Activated naive CD8-positive, alpha-beta T cell treated with anti-CD3 and anti-CD28 coated beads, Interleukin-2, amount 50 U/mL, for 16 hours (primary cell): ENCODE data around the gene LYPD3.
"Not testable (repeated sequence)": the region's sequence is repeated elsewhere in the genome, so short reads cannot be mapped to it uniquely, and the experiment has no call there.

Experiments
- DNase-seq: peaks from one replicate; pipeline ENCODE4 v3.0.0-alpha.2; 2020; ENCODE audit warnings: low read depth, low spot score

The LYPD3 gene

DNA sequence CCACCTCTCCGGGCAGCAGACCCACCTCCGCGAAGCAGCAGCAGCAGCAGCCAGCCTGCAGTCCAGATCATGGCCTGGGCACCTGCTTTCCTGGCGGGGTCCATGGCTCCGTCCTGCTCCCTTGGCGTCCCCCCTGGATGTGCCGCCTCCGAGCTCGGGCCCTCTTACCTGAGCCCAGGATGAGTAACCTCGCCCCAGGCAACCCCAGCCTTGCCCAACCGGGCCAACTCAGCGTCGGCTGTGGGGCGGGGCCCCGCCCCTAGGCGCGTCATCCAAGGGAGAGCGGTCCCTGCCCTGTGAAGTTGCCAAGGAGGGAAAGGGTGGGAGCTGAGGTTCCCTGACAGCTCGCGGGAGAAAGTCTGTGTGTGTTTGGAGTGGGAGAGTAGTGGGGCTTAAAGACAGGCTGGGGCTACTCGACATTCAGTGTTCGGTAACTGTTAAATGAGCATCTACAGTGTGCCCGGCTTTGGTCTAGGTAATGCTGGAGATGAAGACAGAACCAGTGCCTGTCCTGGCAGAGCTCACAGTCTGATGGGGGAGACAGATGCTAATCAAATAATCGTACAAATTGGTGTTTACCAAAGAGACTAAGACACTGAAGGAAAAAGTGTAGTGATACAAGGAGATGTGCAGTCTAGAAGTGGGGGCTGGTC is at the start of gene LYPD3:
LYPD3 (minus strand) TSS at position 141 of the 653 bp plus-strand sequence; CDS start at position 104, 37 bp downstream.
- no peak for DNase-seq

DNA sequence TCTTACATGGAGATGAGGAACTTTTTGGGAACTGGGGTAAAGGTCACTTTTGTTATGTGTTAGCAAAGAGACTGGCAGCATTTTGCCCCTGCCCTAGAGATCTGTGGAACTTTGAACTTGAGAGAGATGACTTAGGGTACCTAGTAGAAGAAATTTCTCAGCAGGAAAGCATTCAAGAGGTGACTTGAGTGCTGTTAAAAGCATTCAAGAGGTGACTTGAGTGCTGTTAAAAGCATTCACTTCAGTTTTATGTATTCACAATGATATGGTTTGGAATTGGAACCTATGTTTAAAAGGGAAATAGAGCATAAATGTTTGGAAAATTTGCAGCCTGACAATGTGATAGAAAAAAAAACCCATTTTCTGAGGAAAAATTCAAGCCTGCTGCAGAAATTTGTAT is 47.0 kb upstream of the LYPD3 start:
- DNase-seq: not testable (repeated sequence)

DNA sequence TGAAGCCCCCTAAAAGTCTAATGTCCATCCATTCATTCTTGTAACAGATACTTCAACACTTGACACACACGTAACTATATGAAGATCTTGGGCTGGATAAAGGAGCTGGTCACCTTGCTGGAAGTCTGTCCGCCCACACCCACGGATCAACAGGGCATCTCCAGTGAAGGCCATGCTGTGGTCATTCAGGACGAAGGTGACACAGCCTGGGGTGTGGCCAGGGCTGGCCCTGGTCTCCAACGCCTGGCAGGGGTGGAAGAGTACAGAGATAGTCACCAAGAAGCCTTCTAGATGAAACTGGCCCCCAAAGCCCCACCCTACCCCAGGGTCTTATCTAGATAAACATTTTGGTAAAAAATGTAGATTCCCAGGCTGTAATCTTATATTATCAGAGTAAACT is 45.9 kb upstream of the LYPD3 start:
- DNase-seq: no peak

DNA sequence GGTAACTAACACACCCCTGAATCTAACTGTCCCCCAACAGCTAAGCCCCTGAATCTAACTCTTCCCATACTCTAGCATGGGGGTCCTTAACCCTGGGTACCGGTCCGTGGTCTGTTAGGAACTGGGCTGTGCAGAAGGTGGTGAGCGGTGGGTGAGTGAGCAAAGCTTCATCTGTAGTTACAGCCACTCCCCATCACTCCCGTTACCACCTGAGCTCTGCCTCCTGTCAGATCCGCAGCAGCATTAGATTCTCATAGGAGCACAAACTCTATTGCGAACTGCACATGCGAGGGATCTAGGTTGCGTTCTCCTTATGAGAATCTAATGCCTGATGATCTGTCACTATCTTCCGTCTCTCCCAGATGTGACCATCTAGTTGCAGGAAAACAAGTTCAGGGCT is 45.3 kb upstream of the LYPD3 start:
- no peak for DNase-seq

DNA sequence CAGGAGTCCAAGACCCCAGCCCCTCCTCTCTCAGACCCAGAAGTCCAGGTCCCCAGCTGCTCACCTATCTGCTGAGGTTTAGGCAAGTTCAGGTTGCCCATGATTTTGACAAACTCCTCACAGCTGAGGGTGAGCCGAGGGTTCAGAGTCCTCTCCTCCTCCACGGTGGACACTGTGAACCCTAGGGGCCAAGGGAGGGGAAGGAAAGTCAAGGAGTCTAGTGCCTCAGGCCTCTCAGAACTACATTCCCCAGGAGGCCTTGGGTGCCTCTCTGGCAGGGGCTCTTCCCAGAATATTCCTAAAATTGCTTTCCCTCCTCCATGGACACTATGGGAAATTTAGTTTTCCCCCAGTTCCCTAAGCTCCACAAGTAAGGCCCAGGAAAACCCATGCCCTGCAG is 42.5 kb upstream of the LYPD3 start:
- DNase-seq: no peak

GRCh38 chr19:43506629-43507028 is 41.2 kb upstream of the LYPD3 start:
- no peak for DNase-seq

DNA sequence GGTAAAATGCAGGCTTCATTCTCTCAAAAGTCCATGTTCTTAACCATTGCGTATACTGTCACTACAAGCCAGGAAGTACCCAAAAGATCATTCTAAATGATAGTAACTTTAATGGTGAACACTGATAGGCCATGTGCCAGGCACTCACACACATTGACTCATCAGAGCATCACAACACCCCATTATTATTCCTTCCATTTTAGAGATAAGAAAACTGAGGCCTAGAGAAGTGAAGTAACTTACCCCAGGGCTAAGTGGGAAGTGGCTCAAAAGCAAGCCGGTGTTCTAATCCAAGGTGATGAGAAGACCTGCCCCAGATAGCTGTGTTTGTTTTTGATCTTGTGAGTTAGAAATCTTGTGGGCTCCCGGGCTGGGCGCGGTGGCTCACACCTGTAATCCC is 40.5 kb upstream of the LYPD3 start:
- DNase-seq: no peak

GRCh38 chr19:43505186-43505456 is 39.7 kb upstream of the LYPD3 start:
- DNase-seq: no peak

DNA sequence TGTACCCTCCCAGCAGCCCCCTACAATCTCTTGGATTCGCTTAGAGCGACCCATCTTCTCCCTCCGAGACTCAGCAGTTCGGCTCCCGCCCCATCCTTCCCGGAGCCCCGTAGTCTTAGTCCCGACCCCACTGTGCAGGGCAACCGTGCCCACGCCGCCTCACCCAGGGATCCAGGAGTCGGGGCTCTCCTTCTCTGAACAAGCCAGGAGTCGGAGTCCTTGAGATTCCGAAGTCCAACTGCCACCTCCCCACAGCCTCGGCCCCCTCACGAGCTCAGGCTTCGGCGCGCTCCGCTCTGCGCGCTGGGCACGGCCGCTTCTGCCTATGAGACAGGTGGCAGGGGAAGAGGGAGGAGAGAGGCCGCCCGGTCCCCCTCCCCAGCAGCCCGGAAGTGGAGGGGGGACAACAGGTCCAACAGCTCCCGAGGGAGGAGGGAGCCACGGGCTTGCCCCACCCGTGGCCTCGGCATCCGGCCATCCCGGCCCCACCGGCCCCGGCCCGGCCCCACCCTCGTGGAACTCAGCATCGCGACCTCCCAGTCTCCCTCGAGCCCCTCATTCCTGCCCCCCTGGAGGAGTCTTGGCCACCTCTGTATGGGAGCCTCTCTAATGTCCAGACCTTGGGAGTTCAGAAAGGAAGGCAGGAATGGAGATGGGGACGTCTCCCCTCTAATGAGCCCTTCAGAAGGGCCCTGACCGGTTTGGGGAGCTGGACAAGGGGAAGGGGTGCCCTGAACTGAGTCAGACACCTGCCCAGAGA is 39.2 kb upstream of the LYPD3 start, which contains the start of gene PHLDB3:
PHLDB3 (minus strand) TSS at position 321 of the 760 bp plus-strand sequence. CDS start 628 bp downstream, outside the sequence.
- no peak for DNase-seq

DNA sequence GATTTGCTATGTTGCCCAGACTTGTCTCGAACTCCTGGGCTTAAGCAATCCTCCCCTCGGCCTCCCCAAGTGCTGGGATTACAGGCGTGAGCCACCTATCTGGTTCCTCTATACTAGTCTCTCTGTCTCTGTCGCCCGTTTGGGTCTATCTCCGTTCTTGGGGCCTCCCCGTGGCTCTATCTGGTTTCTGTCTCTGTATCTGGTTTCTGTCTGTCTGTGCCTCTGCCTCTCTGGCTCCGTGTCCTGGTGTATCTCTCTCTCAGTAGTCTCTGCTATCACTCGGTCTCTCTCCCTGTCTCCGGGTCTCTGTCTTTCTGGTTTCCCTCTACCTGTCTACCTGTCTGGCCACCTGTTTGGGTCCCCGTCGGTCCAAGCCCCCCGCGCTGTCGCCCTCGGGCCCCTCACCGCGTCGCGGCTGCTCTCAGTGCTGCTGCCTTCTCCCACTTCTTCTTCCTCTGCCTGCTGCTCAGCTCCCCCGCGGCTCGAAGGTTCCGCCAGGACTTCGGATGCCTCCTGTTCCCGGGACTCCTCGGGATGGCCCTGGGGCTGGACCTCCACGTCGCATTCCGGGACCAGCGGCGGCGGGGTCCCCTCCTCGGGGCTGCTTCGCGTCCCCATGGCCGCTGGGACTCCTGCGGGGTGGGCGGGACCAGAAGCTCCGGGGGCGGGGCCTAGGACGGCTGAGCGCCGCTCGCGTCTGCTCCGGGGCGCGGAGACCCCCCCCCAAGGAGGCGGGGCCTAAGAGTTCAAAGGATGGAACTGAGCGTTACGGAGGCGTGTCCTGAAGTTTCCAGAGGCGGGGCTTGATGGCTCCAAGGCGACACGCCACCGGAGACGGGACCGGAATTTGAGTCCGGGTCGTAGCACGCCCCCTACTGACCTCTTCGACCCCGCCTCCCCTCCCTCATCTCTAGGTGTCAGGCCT is 38.4 kb upstream of the LYPD3 start:
- DNase-seq: peak; percentile 100

DNA sequence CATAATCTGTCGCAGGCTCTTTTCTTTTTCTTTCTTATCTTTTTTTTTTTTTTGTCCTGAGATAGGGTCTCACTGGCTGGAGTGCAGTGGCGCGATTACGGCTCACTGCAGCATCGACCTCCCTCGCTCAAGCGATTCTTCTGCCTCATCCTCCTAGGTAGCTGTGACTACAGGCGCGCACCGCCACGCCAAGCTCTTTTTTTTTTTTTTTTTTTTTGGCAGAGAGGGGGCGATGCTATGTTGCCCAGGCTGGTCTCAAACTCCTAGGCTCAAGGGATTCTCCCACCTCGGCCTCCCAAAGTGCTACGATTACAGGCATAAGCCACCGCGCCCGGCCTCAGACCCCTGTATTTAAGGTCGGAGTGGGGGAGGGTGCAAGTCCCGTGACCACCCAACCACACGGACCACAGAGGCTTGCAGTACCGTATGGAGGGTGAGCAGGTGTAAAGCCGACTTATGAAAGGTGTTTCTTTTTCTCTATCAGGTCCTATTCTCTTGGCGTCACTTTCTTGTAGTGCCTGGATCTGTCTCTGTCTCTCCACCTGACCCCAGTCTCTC is 37.1 kb upstream of the LYPD3 start:
- DNase-seq: no peak

- no peak for DNase-seq
These were observed 36.4 kb upstream of the LYPD3 start for GRCh38 chr19:43501661-43502418.

- DNase-seq: no peak
These were observed 33.6 kb upstream of the LYPD3 start for GRCh38 chr19:43499042-43499441.

- no peak for DNase-seq
These were observed 32.9 kb upstream of the LYPD3 start for GRCh38 chr19:43498233-43498842.

GRCh38 chr19:43496960-43497359 is 31.6 kb upstream of the LYPD3 start:
- DNase-seq: no peak

GRCh38 chr19:43495082-43495481 is 29.7 kb upstream of the LYPD3 start:
- DNase-seq: no peak

- no peak for DNase-seq
These were observed 25.4 kb upstream of the LYPD3 start for GRCh38 chr19:43490759-43491158.

DNA sequence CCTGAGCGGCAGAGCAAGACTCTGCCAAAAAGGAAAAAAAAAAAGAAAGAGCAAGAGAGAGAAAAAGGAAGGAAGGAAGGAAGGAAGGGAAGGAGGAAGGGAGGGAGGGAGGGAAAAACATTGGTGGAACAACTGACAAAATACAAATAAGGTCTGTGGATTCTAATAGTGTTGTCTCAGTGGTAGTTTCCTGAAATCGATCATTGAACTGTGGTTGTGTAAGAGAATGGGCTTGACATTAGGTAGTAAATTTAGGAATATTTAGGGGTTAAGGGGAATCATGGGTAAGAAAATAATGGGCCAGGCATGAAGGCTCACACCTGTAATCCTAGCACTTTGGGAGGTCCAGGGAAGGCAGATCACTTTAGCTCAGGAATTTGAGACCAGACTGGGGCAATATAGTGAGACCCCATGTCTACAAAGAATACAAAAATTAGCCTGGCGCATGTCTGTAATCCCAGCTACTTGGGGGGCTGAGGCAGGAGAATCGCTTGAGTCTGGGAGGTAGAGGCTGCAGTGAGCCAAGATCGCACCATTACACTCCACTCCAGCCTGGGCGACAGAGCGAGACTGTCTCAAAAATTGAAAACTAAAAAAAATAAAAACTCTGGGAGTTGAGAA is 24.7 kb upstream of the LYPD3 start:
- no peak for DNase-seq

DNA sequence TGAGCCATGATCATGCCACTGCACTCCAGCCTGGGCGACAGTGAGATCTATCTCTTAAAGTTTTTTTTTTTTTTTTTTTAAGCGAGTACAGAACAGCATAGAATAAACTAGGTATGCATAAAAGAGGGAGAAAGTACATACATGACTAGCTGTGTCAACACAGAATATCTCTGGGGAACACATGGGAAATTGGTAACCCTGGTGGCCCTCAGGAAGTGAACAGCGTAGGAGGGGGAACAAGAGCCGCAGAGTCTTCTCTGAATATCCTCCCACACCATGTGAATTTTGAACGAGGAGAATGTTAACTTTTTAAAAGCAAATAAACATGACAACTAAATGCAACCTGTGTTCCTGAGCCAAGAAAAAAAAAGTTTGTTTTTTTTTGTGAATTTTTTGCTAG is 23.9 kb upstream of the LYPD3 start:
- no peak for DNase-seq

DNA sequence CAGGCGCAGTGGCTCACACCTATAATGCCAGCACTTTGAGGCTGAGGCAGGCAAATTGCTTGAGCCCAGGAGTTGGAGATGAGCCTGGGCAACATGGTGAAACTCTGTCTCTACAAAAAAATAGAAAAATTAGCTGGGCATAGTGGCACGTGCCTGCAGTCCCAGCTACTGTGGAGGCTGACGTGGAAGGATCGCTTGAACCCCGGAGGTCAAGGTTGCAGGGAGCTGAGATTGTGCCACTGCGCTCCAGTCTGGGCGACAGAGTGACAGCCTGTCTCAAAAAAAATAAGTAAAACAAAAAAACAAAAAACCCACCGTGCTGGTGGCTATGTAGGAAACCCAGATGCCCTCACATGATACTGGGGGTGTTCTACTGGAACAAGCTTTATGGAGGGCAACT is 22.8 kb upstream of the LYPD3 start:
- DNase-seq: no peak
